Neutrophil (primary cell): Measurements from ENCODE around the gene NFIB.

ENCODE experiments used
- H3K27ac ChIP-seq: fragments of 200-600 bp; sonication (generic); 2 replicates; pipeline ENCODE4 v1.5.1; 2016; ENCODE audit warnings: mild to moderate bottlenecking, moderate library complexity
- H3K27me3 ChIP-seq: fragments of 200-600 bp; sonication (generic); 2 replicates; pipeline ENCODE4 v1.6.0; 2016; ENCODE audit warnings: mild to moderate bottlenecking
- H3K36me3 ChIP-seq: fragments of 200-600 bp; sonication (generic); 2 replicates; pipeline ENCODE4 v1.5.1; 2017
- H3K4me1 ChIP-seq, 2 experiments: fragments of 200-600 bp in 1 of 2; sonication (generic) in 1 of 2; 1 replicate in 1 of 2; 2 replicates in 1 of 2; pipeline versions ENCODE4 v1.5.1 to v1.6.1; 2013 to 2016; ENCODE audit warnings: low read depth in 1 of 2, low read length in 1 of 2, mild to moderate bottlenecking in 1 of 2, moderate library complexity in 1 of 2; ENCODE audit not compliant: control insufficient read depth in 1 of 2, insufficient read depth in 1 of 2
- H3K4me3 ChIP-seq, 2 experiments: fragments of 200-600 bp in 1 of 2; sonication (generic) in 1 of 2; 1 replicate in 1 of 2; 2 replicates in 1 of 2; pipeline ENCODE4 v1.5.1; 2013 to 2016; ENCODE audit warnings: low read depth in 1 of 2, low read length in 1 of 2, mild to moderate bottlenecking in 1 of 2, moderate library complexity in 1 of 2
- H3K9me3 ChIP-seq: fragments of 200-600 bp; sonication (generic); 2 replicates; pipeline ENCODE4 v1.5.1; 2016
- CTCF ChIP-seq: fragments of 200-600 bp; sonication (generic); IDR thresholded peaks from 2 replicates; pipeline ENCODE4 v1.5.1; 2016; ENCODE audit warnings: antibody characterized with exemption

The NFIB gene

GRCh38 chr9:14258660-14259239 is 55.2 kb downstream of the NFIB start:
- H3K36me3 ChIP-seq: no peaks in the 10 kb centered on the region
- no peak overlapping the region for H3K4me3 ChIP-seq
- TF ChIP-seq CTCF: no peak
- H3K9me3 ChIP-seq: no peaks in the 10 kb centered on the region
- H3K27ac ChIP-seq: no peak overlapping the region
- H3K4me1 ChIP-seq: no peaks in the 10 kb centered on the region
- H3K27me3 ChIP-seq: no peaks in the 10 kb centered on the region

DNA sequence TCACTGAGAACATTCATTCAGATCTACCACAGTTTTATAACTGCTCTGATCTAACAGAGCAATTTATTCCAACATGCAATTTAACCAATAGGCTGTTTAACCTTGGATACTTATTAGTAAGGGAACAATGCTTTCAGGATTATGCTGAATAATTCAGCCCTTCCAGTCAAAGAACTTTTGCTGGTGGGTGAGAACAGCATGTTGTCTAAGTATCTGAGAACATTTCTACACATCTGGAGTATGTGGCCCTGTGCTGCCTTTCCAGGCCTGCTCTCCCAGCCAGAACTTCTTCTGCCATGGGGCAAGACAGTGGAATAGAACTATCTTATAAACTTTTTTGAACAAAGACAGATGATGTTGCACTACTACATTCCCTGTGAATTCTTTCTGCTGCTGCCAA is 55.8 kb downstream of the NFIB start:
- H3K27ac ChIP-seq: no peak overlapping the region

DNA sequence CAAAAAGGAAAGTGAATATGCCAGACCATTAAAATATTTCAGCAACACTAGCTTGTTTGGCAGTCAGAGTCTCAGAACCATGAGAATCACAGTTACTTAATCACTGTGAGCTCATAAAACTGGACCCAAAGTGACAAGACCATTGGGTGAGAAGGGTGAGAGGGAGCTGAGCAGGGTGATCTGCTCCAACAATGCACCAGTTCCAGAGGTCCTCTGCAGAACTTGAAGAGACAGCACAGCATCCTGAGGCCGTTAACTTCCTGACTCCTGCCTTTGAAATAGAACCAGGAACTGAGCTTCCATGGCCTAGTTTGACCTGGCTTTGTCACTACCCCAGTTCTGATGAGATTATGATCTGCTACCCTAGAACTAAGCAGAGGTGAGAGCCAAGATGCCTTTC is 57.4 kb downstream of the NFIB start:
- Histone ChIP-seq H3K27ac (no peak overlapping the region), H3K9me3 (no peaks in the 10 kb centered on the region), H3K4me1 (no peaks in the 10 kb centered on the region), H3K36me3 (no peaks in the 10 kb centered on the region), H3K27me3 (no peaks in the 10 kb centered on the region), H3K4me3 (no peak overlapping the region)
- no peak for TF ChIP-seq CTCF

More for the DNA sequence above, 55.8 kb downstream of the NFIB start:
- no peak for TF ChIP-seq CTCF
- no peaks in the 10 kb centered on the region for H3K9me3 ChIP-seq
- no peaks in the 10 kb centered on the region for H3K36me3 ChIP-seq
- H3K27me3 ChIP-seq: no peaks in the 10 kb centered on the region
- H3K4me1 ChIP-seq: no peaks in the 10 kb centered on the region
- no peak overlapping the region for H3K4me3 ChIP-seq

- Histone ChIP-seq H3K4me3 (no peak overlapping the region), H3K36me3 (no peaks in the 10 kb centered on the region), H3K9me3 (no peaks in the 10 kb centered on the region), H3K4me1 (no peaks in the 10 kb centered on the region), H3K27me3 (no peaks in the 10 kb centered on the region), H3K27ac (no peak overlapping the region)
- no peak for TF ChIP-seq CTCF
Observed at GRCh38 chr9:14251154-14252071, 62.5 kb downstream of the NFIB start.

GRCh38 chr9:14250794-14251153 is 63.2 kb downstream of the NFIB start:
- Histone ChIP-seq H3K4me1 (no peaks in the 10 kb centered on the region), H3K27ac (no peak overlapping the region), H3K9me3 (no peaks in the 10 kb centered on the region), H3K27me3 (no peaks in the 10 kb centered on the region), H3K36me3 (no peaks in the 10 kb centered on the region), H3K4me3 (no peak overlapping the region)
- TF ChIP-seq CTCF: no peak
